ENCODE data around the gene POLR2E.

POLR2E gene

GRCh38 chr19:1072371-1073015 lies 22.7 kb downstream of the POLR2E start:
- H3F3A ChIP-seq (ENCODE audit: low read depth) = peaks cover 4% of the 10 kb centered on the region; the same call in 1 of the 2 replicates
- no peaks in the 10 kb centered on the region for H3K9me3 ChIP-seq (ENCODE audit: insufficient read depth, low read depth, low read length)
- no peaks in the 10 kb centered on the region for H3K9me2 ChIP-seq (replicated peaks; ENCODE audit: low read depth, low read length)
- no peaks in the 10 kb centered on the region; the same call in 1 of the 2 replicates for H3K36me3 ChIP-seq (ENCODE audit: insufficient read depth, low read length)
- no peak overlapping the region for H3K4me3 ChIP-seq (ENCODE audit: low read length, poor library complexity, severe bottlenecking)
- TF ChIP-seq EZH2phosphoT487 (IDR thresholded peaks at IDR 0.05; ENCODE audit: borderline replicate concordance) = no peak
- TF ChIP-seq, protein P1, sequence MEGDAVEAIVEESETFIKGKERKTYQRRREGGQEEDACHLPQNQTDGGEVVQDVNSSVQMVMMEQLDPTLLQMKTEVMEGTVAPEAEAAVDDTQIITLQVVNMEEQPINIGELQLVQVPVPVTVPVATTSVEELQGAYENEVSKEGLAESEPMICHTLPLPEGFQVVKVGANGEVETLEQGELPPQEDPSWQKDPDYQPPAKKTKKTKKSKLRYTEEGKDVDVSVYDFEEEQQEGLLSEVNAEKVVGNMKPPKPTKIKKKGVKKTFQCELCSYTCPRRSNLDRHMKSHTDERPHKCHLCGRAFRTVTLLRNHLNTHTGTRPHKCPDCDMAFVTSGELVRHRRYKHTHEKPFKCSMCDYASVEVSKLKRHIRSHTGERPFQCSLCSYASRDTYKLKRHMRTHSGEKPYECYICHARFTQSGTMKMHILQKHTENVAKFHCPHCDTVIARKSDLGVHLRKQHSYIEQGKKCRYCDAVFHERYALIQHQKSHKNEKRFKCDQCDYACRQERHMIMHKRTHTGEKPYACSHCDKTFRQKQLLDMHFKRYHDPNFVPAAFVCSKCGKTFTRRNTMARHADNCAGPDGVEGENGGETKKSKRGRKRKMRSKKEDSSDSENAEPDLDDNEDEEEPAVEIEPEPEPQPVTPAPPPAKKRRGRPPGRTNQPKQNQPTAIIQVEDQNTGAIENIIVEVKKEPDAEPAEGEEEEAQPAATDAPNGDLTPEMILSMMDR (conservative IDR thresholded peaks at IDR 0.05; ENCODE audit: low read length) = no peak
- H3K4me1 ChIP-seq (ENCODE audit: insufficient read depth, low read length, poor library complexity, severe bottlenecking) = peaks cover 44% of the 10 kb centered on the region
- peaks cover 8% of the 10 kb centered on the region for H4K20me1 ChIP-seq (ENCODE audit: insufficient read depth, low read length, poor library complexity, severe bottlenecking)
- no peak overlapping the region for H3K9ac ChIP-seq (ENCODE audit: low read depth, low read length, poor library complexity, severe bottlenecking)
- no peak overlapping the region for H2AFZ ChIP-seq (ENCODE audit: low read length)
- no peak overlapping the region for H3K4me2 ChIP-seq (ENCODE audit: low read depth, low read length, poor library complexity, severe bottlenecking)
- no peaks in the 10 kb centered on the region for H3K27me3 ChIP-seq (ENCODE audit: insufficient read depth, low read length, poor library complexity, severe bottlenecking)
- H3K79me2 ChIP-seq (ENCODE audit: insufficient read depth, low read length) = peaks cover 45% of the 10 kb centered on the region

- peaks cover 44% of the 10 kb centered on the region; the same call in 1 of the 2 replicates for H3K79me2 ChIP-seq (ENCODE audit: insufficient read depth, low read length)
- TF ChIP-seq, protein P1 (conservative IDR thresholded peaks at IDR 0.05; ENCODE audit: low read length) = no peak
- no peak for TF ChIP-seq EZH2phosphoT487 (IDR thresholded peaks at IDR 0.05; ENCODE audit: borderline replicate concordance)
- no peak overlapping the region for H3K9ac ChIP-seq (ENCODE audit: low read depth, low read length, poor library complexity, severe bottlenecking)
- no peak overlapping the region for H2AFZ ChIP-seq (ENCODE audit: low read length)
- no peaks in the 10 kb centered on the region for H3K27me3 ChIP-seq (ENCODE audit: insufficient read depth, low read length, poor library complexity, severe bottlenecking)
- peaks cover 8% of the 10 kb centered on the region for H4K20me1 ChIP-seq (ENCODE audit: insufficient read depth, low read length, poor library complexity, severe bottlenecking)
- H3K36me3 ChIP-seq (ENCODE audit: insufficient read depth, low read length) = no peaks in the 10 kb centered on the region; the same call in 1 of the 2 replicates
- H3K4me3 ChIP-seq (ENCODE audit: low read length, poor library complexity, severe bottlenecking) = no peak overlapping the region
- H3F3A ChIP-seq (ENCODE audit: low read depth) = peaks cover 4% of the 10 kb centered on the region; the same call in 1 of the 2 replicates
- no peaks in the 10 kb centered on the region for H3K9me3 ChIP-seq (ENCODE audit: insufficient read depth, low read depth, low read length)
- peaks cover 38% of the 10 kb centered on the region for H3K4me1 ChIP-seq (ENCODE audit: insufficient read depth, low read length, poor library complexity, severe bottlenecking)
- no peaks in the 10 kb centered on the region for H3K9me2 ChIP-seq (replicated peaks; ENCODE audit: low read depth, low read length)
- H3K4me2 ChIP-seq (ENCODE audit: low read depth, low read length, poor library complexity, severe bottlenecking) = no peak overlapping the region
These were observed 24.0 kb downstream of the POLR2E start for GRCh38 chr19:1070931-1071791.

DNA sequence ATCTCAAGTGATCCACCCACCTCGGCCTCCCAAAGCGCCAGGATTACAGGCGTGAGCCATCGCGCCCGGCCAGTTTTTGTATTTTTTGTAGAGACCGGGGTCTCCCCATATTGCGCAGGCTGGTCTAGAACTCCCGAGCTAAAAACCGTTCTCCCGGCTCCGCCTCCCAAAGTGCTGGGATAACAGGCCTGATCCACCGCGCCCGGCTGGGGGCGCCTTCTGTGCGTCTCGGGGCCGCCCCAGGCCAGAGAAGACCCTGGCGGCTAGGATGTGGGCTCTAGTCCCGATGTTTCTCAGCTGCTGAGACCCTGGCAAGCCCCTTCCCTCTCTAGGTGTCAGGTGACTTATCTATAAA lies 24.6 kb downstream of the POLR2E start:
- Histone ChIP-seq H3K9me2 (replicated peaks; ENCODE audit: low read depth, low read length) (no peaks in the 10 kb centered on the region), H3K9ac (ENCODE audit: low read depth, low read length, poor library complexity, severe bottlenecking) (no peak overlapping the region), H3K4me3 (ENCODE audit: low read length, poor library complexity, severe bottlenecking) (no peak overlapping the region), H3K27me3 (ENCODE audit: insufficient read depth, low read length, poor library complexity, severe bottlenecking) (no peaks in the 10 kb centered on the region), H3K9me3 (ENCODE audit: insufficient read depth, low read depth, low read length) (no peaks in the 10 kb centered on the region), H3K4me1 (ENCODE audit: insufficient read depth, low read length, poor library complexity, severe bottlenecking) (peaks cover 37% of the 10 kb centered on the region), H3F3A (ENCODE audit: low read depth) (peaks cover 1% of the 10 kb centered on the region; the same call in 1 of the 2 replicates), H3K79me2 (ENCODE audit: insufficient read depth, low read length) (peaks cover 44% of the 10 kb centered on the region; the same call in 1 of the 2 replicates), H3K4me2 (ENCODE audit: low read depth, low read length, poor library complexity, severe bottlenecking) (no peak overlapping the region), H2AFZ (ENCODE audit: low read length) (no peak overlapping the region), H4K20me1 (ENCODE audit: insufficient read depth, low read length, poor library complexity, severe bottlenecking) (peaks cover 8% of the 10 kb centered on the region), H3K36me3 (ENCODE audit: insufficient read depth, low read length) (no peaks in the 10 kb centered on the region; the same call in 1 of the 2 replicates)
- no peak for TF ChIP-seq EZH2phosphoT487 (IDR thresholded peaks at IDR 0.05; ENCODE audit: borderline replicate concordance)
- TF ChIP-seq, protein P1 (conservative IDR thresholded peaks at IDR 0.05; ENCODE audit: low read length) = no peak

Data from Loucy (cell line).